Brain microvascular endothelial cell (primary cell): ENCODE data around the gene PCYT1A.

ENCODE experiments used
- DNase-seq: peaks from one replicate; pipeline ENCODE4 v3.0.0-alpha.2; 2020
- H3K27ac ChIP-seq: fragments of 250-450 bp; sonication (Bioruptor Pico); 2 replicates; pipeline ENCODE4 v1.5.1; 2020; ENCODE audit warnings: mild to moderate bottlenecking, moderate library complexity
- H3K27me3 ChIP-seq: fragments of 250-450 bp; sonication (Bioruptor Pico); replicated peaks from 2 replicates; pipeline ENCODE4 v1.5.1; 2020; ENCODE audit warnings: mild to moderate bottlenecking
- H3K36me3 ChIP-seq: fragments of 250-450 bp; sonication (Bioruptor Pico); replicated peaks from 2 replicates; pipeline ENCODE4 v1.5.1; 2020; ENCODE audit warnings: mild to moderate bottlenecking
- H3K4me3 ChIP-seq: 2 replicates; pipeline ENCODE4 v1.5.1; 2011; ENCODE audit warnings: low read depth, mild to moderate bottlenecking, control low read depth, low read length, moderate library complexity
- CTCF ChIP-seq: IDR thresholded peaks from 2 replicates; pipeline ENCODE4 v1.5.1; 2011; ENCODE audit warnings: low read depth, mild to moderate bottlenecking, moderate library complexity, low read length, control low read depth, inconsistent platforms; ENCODE audit errors: missing control alignments
- in situ Hi-C: cut with HindIII; loops from 2 replicates; pipeline ENCODE4 v1.10.0; 2017; ENCODE audit warnings: low sequenced_read_pairs, low pct_ligation_motif_present

Gene PCYT1A

GRCh38 chr3:196227629-196228493 lies 59.7 kb downstream of the PCYT1A start:
- no peak for TF ChIP-seq CTCF
- Histone ChIP-seq H3K27me3 (no peaks in the 10 kb centered on the region), H3K27ac (no peak overlapping the region), H3K36me3 (no peaks in the 10 kb centered on the region), H3K4me3 (no peak overlapping the region)
- in situ Hi-C loops = no loop called here
- DNase-seq = no peak

DNA sequence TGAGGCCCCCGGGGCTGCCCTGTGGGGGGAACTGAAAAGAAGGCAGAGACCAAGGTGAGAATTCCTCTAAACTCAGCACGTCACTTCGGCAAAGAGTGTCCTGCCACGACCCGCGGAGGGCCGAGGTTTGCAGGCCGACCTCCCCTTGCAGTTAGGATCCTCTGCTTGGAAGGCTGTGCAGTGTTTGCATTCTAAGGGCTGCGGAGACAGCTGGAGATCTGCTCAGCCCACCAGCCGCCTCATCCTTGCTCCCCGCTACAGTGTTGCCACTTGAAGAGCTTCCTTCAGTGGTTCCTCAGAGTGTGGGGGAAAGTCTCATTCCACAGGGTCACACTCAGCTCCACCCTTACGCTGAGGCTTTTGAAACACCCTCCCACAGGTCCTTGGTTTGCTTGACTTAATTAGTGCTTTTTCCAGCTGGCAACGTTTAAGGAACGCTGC lies 60.4 kb downstream of the PCYT1A start:
- DNase-seq = no peak
- in situ Hi-C loops = no loop called here
- Histone ChIP-seq H3K27ac (no peak overlapping the region), H3K27me3 (no peaks in the 10 kb centered on the region), H3K4me3 (no peak overlapping the region), H3K36me3 (no peaks in the 10 kb centered on the region)
- TF ChIP-seq CTCF = no peak

DNA sequence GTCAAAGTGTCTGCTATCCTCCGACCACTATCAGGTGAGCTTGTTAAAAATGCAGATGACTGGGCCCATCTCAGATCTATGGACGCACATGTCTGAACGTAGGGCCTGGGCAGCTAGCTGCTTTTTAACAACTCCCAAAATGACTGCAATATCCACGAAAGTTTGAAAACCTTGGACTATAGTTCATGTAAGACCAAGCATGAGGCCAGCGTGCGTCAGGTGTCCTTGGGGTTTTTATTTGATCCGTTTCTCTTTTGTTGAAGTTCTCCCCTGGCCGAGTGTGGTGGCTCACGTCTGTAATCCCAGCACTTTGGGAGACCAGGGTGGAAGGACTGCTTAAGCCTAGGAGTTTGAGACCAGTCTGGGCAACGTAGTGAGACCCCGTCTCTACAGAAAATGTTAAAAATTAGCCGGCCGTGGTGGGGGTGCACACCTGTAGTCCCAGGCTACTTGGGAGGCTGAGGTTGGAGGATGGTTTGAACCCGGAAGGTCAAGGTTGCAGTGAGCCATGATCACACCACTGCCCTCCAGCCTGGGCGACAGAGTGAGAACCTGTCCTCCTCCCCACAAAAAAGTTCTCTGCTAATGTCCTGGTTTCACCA lies 61.7 kb downstream of the PCYT1A start:
- in situ Hi-C loops = no loop called here
- Histone ChIP-seq H3K27me3 (no peaks in the 10 kb centered on the region), H3K36me3 (no peaks in the 10 kb centered on the region), H3K27ac (no peak overlapping the region), H3K4me3 (no peak overlapping the region)
- no peak for TF ChIP-seq CTCF
- no peak for DNase-seq

DNA sequence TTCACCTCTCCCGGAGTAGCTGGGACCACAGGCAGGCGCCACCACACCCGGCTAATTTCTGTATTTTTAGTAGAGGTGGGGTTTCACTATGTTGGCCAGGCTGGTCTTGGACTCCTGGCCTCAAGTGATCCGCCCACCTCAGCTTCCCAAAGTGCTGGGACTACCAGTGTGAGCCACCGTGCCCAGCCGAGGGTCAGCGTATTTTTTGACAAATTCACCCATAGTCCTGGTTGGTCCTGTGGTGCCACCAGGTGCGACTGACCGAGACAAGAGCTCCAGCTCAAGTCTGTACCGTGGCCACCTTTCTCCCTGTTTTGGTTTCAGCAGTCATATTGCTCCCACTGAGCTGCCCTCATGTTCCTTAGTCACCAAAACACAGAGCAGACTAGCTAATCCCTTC lies 62.4 kb downstream of the PCYT1A start:
- Histone ChIP-seq H3K36me3 (no peaks in the 10 kb centered on the region), H3K4me3 (no peak overlapping the region), H3K27me3 (no peaks in the 10 kb centered on the region), H3K27ac (no peak overlapping the region)
- DNase-seq = no peak
- in situ Hi-C loops = no loop called here
- TF ChIP-seq CTCF = no peak

DNA sequence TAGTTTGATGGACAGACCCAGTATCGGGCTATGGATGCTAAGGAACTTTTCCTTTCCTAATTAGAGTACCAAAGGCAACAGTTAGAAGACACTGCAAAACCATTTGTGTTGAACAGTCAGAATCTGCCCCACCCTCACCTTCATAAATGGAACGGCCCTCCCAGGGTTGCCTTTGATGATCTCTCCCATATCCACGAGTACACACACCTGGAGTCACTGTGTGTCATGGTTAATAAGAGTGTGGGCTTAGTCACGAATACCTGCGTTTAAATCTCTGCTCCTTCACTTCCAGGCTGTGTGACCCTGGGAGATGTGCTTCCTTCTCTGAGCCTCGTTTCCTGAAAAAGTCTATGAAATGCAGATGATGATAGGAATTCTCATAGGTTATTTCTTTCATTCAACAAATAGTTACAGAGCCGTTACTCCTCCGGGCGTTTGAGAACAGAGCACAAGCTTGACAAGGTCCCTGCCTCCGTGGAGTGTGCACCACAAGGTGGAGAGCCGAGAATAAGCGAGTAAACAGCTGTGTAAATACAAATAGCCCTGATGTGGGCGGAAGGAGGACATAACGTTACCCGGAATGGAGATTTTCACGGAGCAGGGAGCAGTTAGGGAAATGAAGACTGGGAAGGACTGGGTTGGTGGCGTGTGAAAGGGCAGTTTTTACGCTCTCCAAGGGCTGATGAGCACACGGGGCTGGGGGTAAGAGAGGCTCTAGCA lies 64.5 kb downstream of the PCYT1A start:
- H3K36me3 ChIP-seq = no peaks in the 10 kb centered on the region

More for the DNA sequence above, 64.5 kb downstream of the PCYT1A start:
- no peaks in the 10 kb centered on the region for H3K27me3 ChIP-seq
- no peak for TF ChIP-seq CTCF
- in situ Hi-C loops = no loop called here
- no peak for DNase-seq
- no peak overlapping the region for H3K4me3 ChIP-seq
- no peak overlapping the region for H3K27ac ChIP-seq
